GM08714 (cell line): ENCODE data around the gene ANKLE1.

Experiments
- H3K4me3 ChIP-seq: fragments of 200-500 bp; sonication (Bioruptor generic); 2 replicates; pipeline ENCODE4 v1.5.1; 2014; ENCODE audit warnings: mild to moderate bottlenecking, low read length, inconsistent platforms
- ZNF274 ChIP-seq: IDR thresholded peaks from 2 replicates; pipeline ENCODE4 v1.6.1; 2012; ENCODE audit warnings: mild to moderate bottlenecking, low read depth, low read length

Gene ANKLE1

GRCh38 chr19:17303940-17304267, 22.2 kb downstream of the ANKLE1 start:
- no peak for TF ChIP-seq ZNF274
- H3K4me3 ChIP-seq, result no peak overlapping the region

- TF ChIP-seq ZNF274, result no peak
- no peak overlapping the region for H3K4me3 ChIP-seq
These were observed 22.9 kb downstream of the ANKLE1 start for GRCh38 chr19:17304386-17305215.

GRCh38 chr19:17305216-17305516, 23.5 kb downstream of the ANKLE1 start:
- no peak overlapping the region for H3K4me3 ChIP-seq
- no peak for TF ChIP-seq ZNF274

GRCh38 chr19:17305517-17306284, 24.0 kb downstream of the ANKLE1 start, which contains the start of gene MRPL34:
MRPL34 (plus strand) TSS chr19:17305872; CDS start chr19:17305893, 21 bp downstream.
- H3K4me3 ChIP-seq, result peak within 1 kb of the TSS; percentile 85
- no peak for TF ChIP-seq ZNF274

GRCh38 chr19:17306285-17306714, 24.6 kb downstream of the ANKLE1 start:
- H3K4me3 ChIP-seq, result peak overlapping the region; percentile 85
- TF ChIP-seq ZNF274, result no peak

- no peak for TF ChIP-seq ZNF274
- no peak overlapping the region for H3K4me3 ChIP-seq
These were observed 26.2 kb downstream of the ANKLE1 start for GRCh38 chr19:17307876-17308377.

GRCh38 chr19:17309198-17309964, 27.7 kb downstream of the ANKLE1 start, which contains the start of gene DDA1:
DDA1 (plus strand) TSS chr19:17309563; CDS start chr19:17309655, 92 bp downstream.
- H3K4me3 ChIP-seq, result peak within 1 kb of the TSS; percentile 73
- no peak for TF ChIP-seq ZNF274

GRCh38 chr19:17309965-17310461, 28.3 kb downstream of the ANKLE1 start:
- TF ChIP-seq ZNF274, result no peak

GRCh38 chr19:17311455-17312188, 29.9 kb downstream of the ANKLE1 start:
- H3K4me3 ChIP-seq, result no peak overlapping the region
- no peak for TF ChIP-seq ZNF274

More at GRCh38 chr19:17309965-17310461, 28.3 kb downstream of the ANKLE1 start:
- peak overlapping the region; percentile 73 for H3K4me3 ChIP-seq

- H3K4me3 ChIP-seq, result no peak overlapping the region
- TF ChIP-seq ZNF274, result no peak
These were observed 30.8 kb downstream of the ANKLE1 start for GRCh38 chr19:17312189-17313113.

GRCh38 chr19:17314007-17314593, 32.4 kb downstream of the ANKLE1 start:
- no peak for TF ChIP-seq ZNF274
- H3K4me3 ChIP-seq, result no peak overlapping the region

- H3K4me3 ChIP-seq, result no peak overlapping the region
- TF ChIP-seq ZNF274, result no peak
These were observed 37.3 kb downstream of the ANKLE1 start for GRCh38 chr19:17318966-17319365.
